ENCODE results near the gene KSR2.

The KSR2 gene

GRCh38 chr12:117430246-117430645 is 538.5 kb downstream of the KSR2 start:
- DNase-seq: no peak

GRCh38 chr12:117427211-117427610 is 541.6 kb downstream of the KSR2 start:
- DNase-seq: no peak

- DNase-seq: no peak
Measured at GRCh38 chr12:117421987-117422386, 546.8 kb downstream of the KSR2 start.

DNA sequence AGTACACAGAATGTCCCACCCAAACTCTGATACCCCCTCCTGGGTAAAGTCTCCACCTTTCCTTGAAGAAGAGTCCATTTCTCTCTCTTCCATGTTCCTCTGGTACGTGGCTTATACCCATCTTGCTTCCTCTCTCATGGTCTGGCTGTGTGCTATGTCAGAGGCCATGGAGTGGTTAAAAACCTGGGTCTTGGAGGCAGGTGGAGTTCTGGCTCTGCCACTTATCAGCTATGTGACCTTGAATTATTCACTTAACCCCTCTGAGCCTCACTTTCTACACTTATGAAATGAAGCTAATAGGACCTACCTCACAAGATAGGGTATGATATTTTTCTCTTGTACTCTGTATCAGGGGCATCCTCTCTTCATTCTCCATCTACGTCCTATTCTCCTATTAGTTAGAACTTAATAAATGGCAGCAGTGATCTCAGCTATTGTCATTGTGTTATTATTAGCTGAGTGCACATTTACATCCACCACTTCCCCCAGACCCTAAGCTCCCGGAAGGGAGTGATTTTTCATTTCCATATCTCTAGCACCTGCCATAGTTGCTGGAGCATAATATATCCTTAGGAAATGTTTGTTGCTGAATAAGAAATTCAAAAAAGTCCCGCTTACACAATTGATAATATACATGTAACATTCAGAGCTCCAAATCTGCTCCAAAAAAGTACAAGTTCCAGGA is 547.6 kb downstream of the KSR2 start:
- no peak for DNase-seq

DNA sequence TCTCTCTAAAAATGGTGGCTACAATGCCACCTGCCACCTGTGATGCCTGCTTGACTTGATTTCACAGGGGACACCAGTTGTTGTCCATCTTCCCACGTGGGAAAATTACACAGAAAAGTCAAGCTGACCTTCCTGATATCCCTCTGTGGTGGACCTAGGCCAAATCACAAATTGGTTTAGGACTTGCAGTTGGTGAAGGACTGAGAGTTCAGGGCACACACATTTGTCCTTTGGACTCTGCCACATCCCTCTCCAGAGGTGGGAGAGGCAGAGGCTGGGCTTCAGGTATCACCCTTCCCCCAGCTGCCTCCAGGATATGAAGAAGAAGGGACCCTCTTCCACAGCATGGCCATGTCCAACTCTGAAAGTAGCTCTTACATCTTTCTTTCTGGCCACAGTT is 551.8 kb downstream of the KSR2 start:
- DNase-seq: no peak

- DNase-seq: no peak
Measured at GRCh38 chr12:117412465-117413188, 556.2 kb downstream of the KSR2 start.

- DNase-seq: no peak
Measured at GRCh38 chr12:117409286-117409685, 559.5 kb downstream of the KSR2 start.

GRCh38 chr12:117408161-117408791 is 560.5 kb downstream of the KSR2 start:
- no peak for DNase-seq

DNA sequence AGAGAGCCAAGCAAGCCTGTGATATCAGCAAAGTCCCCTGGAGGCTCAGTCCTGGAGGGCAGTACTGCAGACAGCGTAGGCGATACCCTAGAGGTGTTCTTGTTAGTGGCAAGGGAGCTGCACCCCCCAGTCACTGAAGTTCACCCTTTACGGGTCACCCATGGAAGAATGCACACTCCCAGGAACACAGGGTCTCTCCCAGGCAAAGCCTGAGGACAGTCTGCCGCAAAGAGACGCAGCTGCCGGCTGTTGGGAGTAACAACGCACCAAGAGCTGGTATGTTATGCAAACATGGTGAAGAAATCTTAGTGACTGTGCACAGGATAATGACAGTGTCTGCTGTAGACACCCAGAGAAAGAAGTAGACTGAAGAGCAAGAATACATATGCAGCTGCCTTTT is 563.9 kb downstream of the KSR2 start:
- no peak for DNase-seq

GRCh38 chr12:117404203-117404853 is 564.5 kb downstream of the KSR2 start:
- no peak for DNase-seq

DNA sequence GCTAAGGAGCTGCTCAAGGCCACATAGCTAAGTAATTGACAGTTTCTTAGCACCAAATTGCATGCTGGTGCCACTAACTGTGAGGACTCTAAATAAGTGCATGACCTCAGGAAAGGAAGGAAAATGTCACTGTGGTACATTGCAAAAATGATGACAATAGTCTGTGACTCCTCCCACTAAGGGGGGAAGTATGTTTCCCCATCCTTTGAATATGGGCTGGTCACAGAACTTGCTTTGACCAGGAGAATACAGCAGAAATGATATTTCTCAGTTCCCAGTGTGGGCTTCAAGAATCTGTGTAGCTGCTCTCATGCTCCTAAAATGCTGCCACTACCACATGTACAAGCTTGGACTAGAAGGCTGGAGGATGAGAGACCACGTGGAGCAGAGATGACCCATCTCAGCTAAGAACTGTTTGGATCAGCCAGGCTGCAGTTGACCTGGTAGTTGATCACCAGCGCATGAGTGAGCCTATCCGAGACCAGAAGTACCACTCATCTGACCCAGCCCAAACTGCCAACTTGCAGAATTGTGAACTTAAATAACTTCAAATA is 565.1 kb downstream of the KSR2 start:
- no peak for DNase-seq
